Thyroid gland (tissue), 4 donors: Measurements from ENCODE around the gene BAZ2A. TPM values are rescaled to one million over a fixed set of nuclear protein-coding genes. Genes with fewer than 3 reads are reported as not detected.
A peak's percentile ranks its signal among the peaks of the same experiment; 100 is the strongest.
"Not testable (repeated sequence)": the region's sequence is repeated elsewhere in the genome, so short reads cannot be mapped to it uniquely, and the experiment has no call there.

Experiments
- DNase-seq, 2 donors: peaks; one replicate each; pipeline ENCODE4 v3.0.0-alpha.2; 2019
- H3K27ac ChIP-seq, 3 donors: fragments of 200-600 bp; sonication (generic); 1 replicate in 2 of 3; 2 replicates in 1 of 3; pipeline ENCODE4 v1.5.1; 2016 to 2019; ENCODE audit warnings: mild to moderate bottlenecking in 1 of 3, moderate library complexity in 1 of 3
- H3K27me3 ChIP-seq: fragments of 200-600 bp; sonication (generic); one replicate; pipeline ENCODE4 v1.5.1; 2019
- H3K36me3 ChIP-seq, 2 donors: fragments of 200-600 bp; sonication (generic); one replicate each; pipeline ENCODE4 v1.5.1; 2016 to 2019
- H3K4me1 ChIP-seq, 2 donors: fragments of 200-600 bp; sonication (generic); one replicate each; pipeline ENCODE4 v1.5.1; 2017 to 2019
- H3K4me3 ChIP-seq, 3 donors: fragments of 200-600 bp; sonication (generic); replicated peaks in 1 of 3; 1 replicate in 2 of 3; 2 replicates in 1 of 3; pipeline ENCODE4 v1.5.1; 2016; ENCODE audit warnings: mild to moderate bottlenecking in 1 of 3
- H3K9me3 ChIP-seq: fragments of 200-600 bp; sonication (generic); one replicate; pipeline ENCODE4 v1.5.1; 2017
- CTCF ChIP-seq, 6 experiments: fragments of 200-600 bp in 3 of 6; fragments of 450-650 bp in 3 of 6; sonication (generic) in 3 of 6; IDR thresholded peaks; one replicate each; pipeline ENCODE4 v1.5.1; 2016 to 2019; ENCODE audit warnings: antibody characterized with exemption in 6 of 6, mild to moderate bottlenecking in 2 of 6, inconsistent platforms in 1 of 6, moderate library complexity in 1 of 6
- POLR2A ChIP-seq, 2 donors: fragments of 450-650 bp; IDR thresholded peaks; one replicate each; pipeline ENCODE4 v1.6.1; 2017; ENCODE audit warnings: antibody characterized with exemption in 2 of 2, mild to moderate bottlenecking in 2 of 2, moderate library complexity in 1 of 2
- WGBS, 2 donors: methylation state at CpG; one replicate each; pipeline ENCODE4 v1.1.5; 2017; 5-methylcytosine and 5-hydroxymethylcytosine counted together
- intact Hi-C: fragments of 100-400 bp; cut with DNase I; formaldehyde crosslinking; loops from one replicate; pipeline ENCODE4 v1.15.1; 2023
- total RNA-seq, 4 donors: library from RNA; depleted of rRNA; stranded (reverse); fragments of >200 nt; gene quantifications; one replicate each; pipeline ENCODE4 v1.2.3, GENCODE V29; 2016

Gene BAZ2A
- total RNA-seq, 4 donors from 2014 or later, result 61.7 to 122 (median 77.6) TPM

DNA sequence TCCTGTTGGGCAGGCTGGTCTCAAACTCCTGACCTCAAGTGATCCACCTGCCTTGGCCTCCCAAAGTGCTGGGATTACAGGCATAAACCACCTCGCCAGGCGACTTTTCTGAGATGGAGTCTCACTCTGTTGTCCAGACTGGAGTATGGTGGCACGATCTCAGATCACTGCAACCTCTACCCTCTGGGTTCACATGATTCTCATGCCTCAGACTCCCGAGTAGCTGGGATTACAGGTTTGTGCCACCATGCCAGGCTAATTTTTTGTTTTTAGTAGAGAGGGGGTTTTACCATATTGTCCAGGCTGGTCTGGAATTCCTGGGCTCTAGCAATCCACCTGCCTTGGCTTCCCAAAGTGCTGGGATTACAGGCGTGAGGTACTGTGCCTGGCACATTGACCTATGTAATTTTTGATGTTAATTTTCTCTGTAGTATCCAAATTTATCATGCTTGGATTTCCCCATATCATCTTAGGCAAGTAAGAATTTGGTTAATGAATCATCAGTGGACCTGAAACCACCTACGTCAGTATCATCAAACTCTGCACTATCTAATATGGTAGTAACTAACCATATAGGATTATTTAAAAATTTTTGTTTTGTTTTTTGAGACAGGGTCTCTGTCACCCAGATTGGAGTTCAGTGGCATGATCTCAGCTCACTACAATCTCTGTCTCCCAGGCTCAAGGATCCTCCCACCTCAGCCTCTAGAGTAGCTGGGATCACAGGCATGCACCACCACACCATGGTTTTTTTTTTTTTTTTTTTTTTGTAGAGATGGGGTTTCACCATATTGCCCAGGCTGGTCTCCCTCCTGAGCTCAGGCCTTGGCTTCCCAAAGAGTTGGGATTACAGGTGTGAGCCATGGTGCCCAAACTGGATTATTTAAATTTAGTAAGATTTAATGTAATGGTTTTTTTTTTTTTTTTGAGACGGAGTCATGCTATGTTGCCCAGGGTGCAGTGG, 27.6 kb upstream of the BAZ2A start:
- no peaks in the 10 kb centered on the region for H3K27me3 ChIP-seq
- no peak for DNase-seq
- no peak for TF ChIP-seq CTCF (IDR thresholded peaks at IDR 0.05)
- TF ChIP-seq POLR2A (IDR thresholded peaks at IDR 0.05), result no peak
- 85 to 96% methylated on average over 7 of the region's 7 CpGs for WGBS, 2 donors
- intact Hi-C loops, result no loop called here
- no peaks in the 10 kb centered on the region for H3K9me3 ChIP-seq
- no peak overlapping the region for H3K27ac ChIP-seq
- no peak overlapping the region for H3K4me3 ChIP-seq
- H3K36me3 ChIP-seq, result no peaks in the 10 kb centered on the region
- peaks cover 0 to 5% of the 10 kb centered on the region in 2 donors for H3K4me1 ChIP-seq

DNA sequence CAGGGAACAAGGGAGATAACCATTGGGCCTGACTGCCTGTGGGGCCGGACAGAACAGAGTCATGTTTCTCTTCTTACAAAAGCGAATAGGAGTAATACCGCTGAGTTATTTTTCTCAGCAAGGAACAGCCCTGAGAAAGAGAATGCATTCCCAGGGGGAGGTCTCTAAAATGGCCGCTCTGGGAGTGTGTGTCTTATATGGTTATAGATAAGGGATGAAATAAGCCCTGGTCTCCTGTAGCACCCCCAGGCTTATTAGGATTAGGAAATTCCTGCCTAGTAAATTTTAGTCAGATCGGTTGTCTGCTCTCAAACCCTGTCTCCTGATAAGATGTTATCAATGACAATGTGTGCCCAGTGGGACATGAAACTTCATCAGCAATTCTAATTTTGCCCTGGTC, 23.7 kb upstream of the BAZ2A start:
- 89 to 90% methylated on average over 5 of the region's 5 CpGs for WGBS, 2 donors
- H3K27me3 ChIP-seq, H3K9me3 ChIP-seq, intact Hi-C loops, H3K36me3 ChIP-seq, DNase-seq, H3K4me1 ChIP-seq, H3K4me3 ChIP-seq, H3K27ac ChIP-seq: not testable (repeated sequence)

- H3K36me3 ChIP-seq, result peaks cover 6 to 15% of the 10 kb centered on the region in 2 donors
- intact Hi-C loops, result loop anchor here (5.0 to 10.0 kb wide), 2 partner anchors 39 to 77 kb away; partner anchors contain the start of genes NACA and PTGES3
Measured at GRCh38 chr12:56648023-56648422, 17.9 kb upstream of the BAZ2A start.

GRCh38 chr12:56645717-56646446, 15.8 kb upstream of the BAZ2A start, which contains the start of gene ATP5F1B:
Gene ATP5F1B, minus strand, starts transcription at chr12:56645984. Its CDS starts 21 bp downstream, at chr12:56645963.
- H3K27me3 ChIP-seq, result no peaks in the 10 kb centered on the region
- WGBS, 2 donors, result 0 to 1% methylated on average over 23 to 30 of the region's 39 CpGs
- H3K4me1 ChIP-seq, result peaks cover 14 to 17% of the 10 kb centered on the region in 2 donors
- H3K9me3 ChIP-seq, result no peaks in the 10 kb centered on the region
- DNase-seq, result peak; percentile 95 to 97
- TF ChIP-seq POLR2A (IDR thresholded peaks at IDR 0.05) (peak; percentile 92 to 99), CTCF (IDR thresholded peaks at IDR 0.05) (peak in 1 of 6 experiments; percentile 3)
- peak within 1 kb of the TSS; percentile 60 to 87 (median 77) for H3K4me3 ChIP-seq
- H3K27ac ChIP-seq, result peak within 1 kb of the TSS; percentile 94 to 97 (median 95)
- intact Hi-C loops, result loop anchor here (5.0 to 10.0 kb wide), 2 partner anchors 41 to 79 kb away; partner anchors contain the start of genes NACA and PTGES3
- peaks cover 27 to 36% of the 10 kb centered on the region in 2 donors for H3K36me3 ChIP-seq

More at GRCh38 chr12:56648023-56648422, 17.9 kb upstream of the BAZ2A start:
- not testable (repeated sequence) for H3K9me3 ChIP-seq, DNase-seq, H3K27me3 ChIP-seq, H3K4me3 ChIP-seq, H3K27ac ChIP-seq
- WGBS, 2 donors, result 90 to 92% methylated on average over 9 of the region's 9 CpGs
- peaks cover 14 to 17% of the 10 kb centered on the region in 2 donors for H3K4me1 ChIP-seq

- intact Hi-C loops, result loop anchor here (5.0 to 10.0 kb wide), 2 partner anchors 42 to 80 kb away; partner anchors contain the start of genes NACA and PTGES3
- H3K4me3 ChIP-seq, result peak overlapping the region; percentile 60 to 87 (median 77)
- peaks cover 15 to 18% of the 10 kb centered on the region in 2 donors for H3K4me1 ChIP-seq
- peak in 1 of 6 experiments; percentile 28 for TF ChIP-seq CTCF (IDR thresholded peaks at IDR 0.05)
- TF ChIP-seq POLR2A (IDR thresholded peaks at IDR 0.05), result no peak
- H3K36me3 ChIP-seq, result peaks cover 33 to 41% of the 10 kb centered on the region in 2 donors
- 1% methylated on average over 21 to 24 of the region's 29 CpGs for WGBS, 2 donors
- peak in 1 of 2 donors; percentile 15 for DNase-seq
- H3K27ac ChIP-seq, result peak overlapping the region; percentile 74 to 97 (median 92)
- H3K9me3 ChIP-seq, result no peaks in the 10 kb centered on the region
- H3K27me3 ChIP-seq, result no peaks in the 10 kb centered on the region
Measured at GRCh38 chr12:56645201-56645716, 15.1 kb upstream of the BAZ2A start.
